ENCODE data around the gene THAP8.

The THAP8 gene

GRCh38 chr19:36028313-36029041 is 25.6 kb downstream of the THAP8 start:
- H3K9me3 Mint-ChIP-seq = no peaks in the 10 kb centered on the region
- DNase-seq (no peak), ATAC-seq (no peak)
- peaks cover 5% of the 10 kb centered on the region for H3K4me1 Mint-ChIP-seq
- no peaks in the 10 kb centered on the region for H3K27me3 Mint-ChIP-seq
- H3K4me3 Mint-ChIP-seq = no peak overlapping the region
- H3K36me3 Mint-ChIP-seq (ENCODE audit: low read depth) = peaks cover 20% of the 10 kb centered on the region
- no peak overlapping the region for H3K27ac Mint-ChIP-seq

DNA sequence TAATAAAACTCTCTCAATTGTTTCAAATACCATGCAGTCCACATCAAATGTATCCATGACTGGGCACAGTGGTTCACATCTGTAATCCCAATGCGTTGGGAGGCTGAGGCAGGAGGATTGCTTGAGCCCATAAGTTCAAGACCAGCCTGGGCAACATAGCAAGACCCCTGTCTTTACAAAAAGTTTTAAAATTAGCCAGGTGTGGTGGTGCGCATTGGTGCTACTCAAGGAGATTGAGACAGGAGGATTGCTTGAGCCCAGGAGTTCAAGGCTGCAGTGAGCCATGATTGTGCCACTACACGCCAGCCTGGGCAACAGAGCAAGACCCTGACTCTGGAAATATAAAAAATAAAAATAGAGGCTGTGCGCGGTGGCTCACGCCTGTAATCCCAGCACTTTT is 26.4 kb downstream of the THAP8 start:
- no peak for DNase-seq
- Mint-ChIP-seq H3K27me3 (no peaks in the 10 kb centered on the region), H3K4me1 (peaks cover 3% of the 10 kb centered on the region), H3K9me3 (no peaks in the 10 kb centered on the region), H3K27ac (no peak overlapping the region), H3K4me3 (no peak overlapping the region), H3K36me3 (ENCODE audit: low read depth) (peaks cover 25% of the 10 kb centered on the region)
- no peak for ATAC-seq

DNA sequence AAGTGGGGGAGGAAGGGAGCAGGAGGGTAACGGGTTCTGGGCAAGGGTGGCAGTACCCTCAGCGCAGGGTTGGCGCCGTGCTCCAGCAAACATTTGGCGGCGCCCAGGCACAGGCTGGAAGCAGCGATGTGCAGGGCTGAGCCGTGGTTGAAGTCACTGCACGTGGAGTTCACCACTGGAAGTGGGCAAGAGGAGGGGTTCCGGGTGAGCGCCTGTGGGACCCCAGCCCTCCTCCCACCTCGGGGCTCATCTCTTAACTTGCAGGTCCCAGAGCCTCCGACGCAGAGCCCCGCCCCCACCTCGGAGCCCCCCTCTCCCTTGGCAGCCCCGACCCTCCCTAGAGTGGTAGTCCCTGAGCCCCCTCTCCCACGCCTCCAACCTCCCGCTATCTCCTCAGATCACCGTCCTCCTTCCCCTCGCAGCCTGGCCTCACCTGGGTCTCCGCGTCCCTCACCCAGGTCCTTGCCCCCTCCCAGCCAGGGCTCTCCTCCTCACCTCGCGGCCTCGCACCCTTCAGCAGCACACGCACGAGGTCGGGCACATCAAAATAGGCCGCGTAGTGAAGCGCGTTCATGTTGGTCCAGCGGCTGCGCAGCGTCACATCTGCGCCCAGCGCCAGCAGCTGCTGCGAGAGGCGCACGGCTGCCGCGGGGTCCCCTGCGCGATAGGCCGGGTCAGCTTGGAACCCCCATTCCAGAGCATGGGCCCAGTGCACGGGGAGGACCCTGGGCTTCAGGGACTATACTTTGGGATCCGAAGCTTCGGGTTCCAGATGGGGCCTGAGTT is 27.8 kb downstream of the THAP8 start:
- Mint-ChIP-seq H3K9me3 (no peaks in the 10 kb centered on the region), H3K4me1 (no peaks in the 10 kb centered on the region), H3K36me3 (ENCODE audit: low read depth) (peaks cover 25% of the 10 kb centered on the region), H3K4me3 (no peak overlapping the region), H3K27me3 (no peaks in the 10 kb centered on the region), H3K27ac (no peak overlapping the region)
- ATAC-seq (no peak), DNase-seq (no peak)

- ATAC-seq (no peak), DNase-seq (no peak)
- peaks cover 27% of the 10 kb centered on the region for H3K36me3 Mint-ChIP-seq (ENCODE audit: low read depth)
- no peak overlapping the region for H3K27ac Mint-ChIP-seq
- no peak overlapping the region for H3K4me3 Mint-ChIP-seq
- no peaks in the 10 kb centered on the region for H3K27me3 Mint-ChIP-seq
- no peaks in the 10 kb centered on the region for H3K4me1 Mint-ChIP-seq
- H3K9me3 Mint-ChIP-seq = no peaks in the 10 kb centered on the region
Observed at GRCh38 chr19:36025541-36025940, 28.5 kb downstream of the THAP8 start.

GRCh38 chr19:36023432-36023831 is 30.7 kb downstream of the THAP8 start:
- ATAC-seq (no peak), DNase-seq (no peak)
- no peaks in the 10 kb centered on the region for H3K27me3 Mint-ChIP-seq
- H3K27ac Mint-ChIP-seq = no peak overlapping the region
- H3K9me3 Mint-ChIP-seq = no peaks in the 10 kb centered on the region
- peaks cover 18% of the 10 kb centered on the region for H3K36me3 Mint-ChIP-seq (ENCODE audit: low read depth)
- no peaks in the 10 kb centered on the region for H3K4me1 Mint-ChIP-seq
- no peak overlapping the region for H3K4me3 Mint-ChIP-seq

GRCh38 chr19:36019061-36019670 is 34.9 kb downstream of the THAP8 start:
- Mint-ChIP-seq H3K27ac (no peak overlapping the region), H3K4me3 (no peak overlapping the region), H3K9me3 (no peaks in the 10 kb centered on the region), H3K4me1 (peaks cover 17% of the 10 kb centered on the region), H3K27me3 (no peaks in the 10 kb centered on the region), H3K36me3 (ENCODE audit: low read depth) (peaks cover 21% of the 10 kb centered on the region)
- no peak for ATAC-seq
- no peak for DNase-seq

DNA sequence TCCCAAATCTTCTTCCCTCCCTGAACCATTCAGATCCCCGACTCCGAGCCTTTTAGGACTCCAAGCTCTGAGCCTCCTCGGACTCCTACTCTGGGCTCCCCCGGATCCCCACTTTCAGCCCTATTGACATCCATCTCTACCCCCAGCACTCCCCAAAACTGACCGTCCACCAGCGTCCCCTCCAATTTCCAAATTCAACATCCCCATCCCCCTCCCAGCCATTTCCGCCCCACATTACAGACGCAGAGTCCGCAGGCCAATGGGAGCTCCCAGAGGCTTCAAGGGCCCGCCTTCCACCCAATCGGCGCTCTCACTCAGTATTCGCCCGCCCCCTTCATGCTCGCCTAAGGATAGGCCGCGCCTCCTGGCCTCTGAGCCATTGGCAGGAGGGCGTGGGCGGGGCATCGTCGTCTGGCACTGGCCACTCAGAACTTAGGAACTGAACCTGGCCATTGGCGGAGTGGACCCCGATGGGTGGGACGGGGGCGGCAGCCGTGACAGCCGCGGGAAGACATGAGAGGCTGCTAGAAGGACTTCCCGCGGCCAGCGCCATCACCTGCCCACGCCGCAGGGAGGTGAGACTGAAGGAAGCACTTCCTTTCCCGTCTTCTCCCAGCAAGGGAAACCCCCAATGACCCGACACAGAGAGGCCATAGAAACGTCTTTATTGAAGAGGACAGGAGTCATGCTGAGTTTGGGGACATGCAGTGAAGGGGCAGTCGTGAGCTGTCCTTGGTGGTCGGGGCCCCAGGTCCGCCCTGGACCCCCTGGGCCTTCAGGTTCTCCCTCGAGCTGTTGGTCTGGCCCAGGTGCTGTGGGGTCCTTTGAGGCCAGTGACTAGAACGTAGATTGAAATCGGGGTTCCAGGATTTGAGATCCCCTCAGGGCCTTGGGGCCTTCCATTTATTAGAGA is 39.8 kb downstream of the THAP8 start, which contains the start of gene ALKBH6:
Gene ALKBH6 (minus strand): TSS at position 202 of the 913 bp plus-strand sequence. CDS start 816 bp downstream, outside the sequence.
- H3K36me3 Mint-ChIP-seq (ENCODE audit: low read depth) = peaks cover 10% of the 10 kb centered on the region
- H3K4me3 Mint-ChIP-seq = peak within 1 kb of the TSS; percentile 98
- peak within 1 kb of the TSS; percentile 92 for H3K27ac Mint-ChIP-seq

DNA sequence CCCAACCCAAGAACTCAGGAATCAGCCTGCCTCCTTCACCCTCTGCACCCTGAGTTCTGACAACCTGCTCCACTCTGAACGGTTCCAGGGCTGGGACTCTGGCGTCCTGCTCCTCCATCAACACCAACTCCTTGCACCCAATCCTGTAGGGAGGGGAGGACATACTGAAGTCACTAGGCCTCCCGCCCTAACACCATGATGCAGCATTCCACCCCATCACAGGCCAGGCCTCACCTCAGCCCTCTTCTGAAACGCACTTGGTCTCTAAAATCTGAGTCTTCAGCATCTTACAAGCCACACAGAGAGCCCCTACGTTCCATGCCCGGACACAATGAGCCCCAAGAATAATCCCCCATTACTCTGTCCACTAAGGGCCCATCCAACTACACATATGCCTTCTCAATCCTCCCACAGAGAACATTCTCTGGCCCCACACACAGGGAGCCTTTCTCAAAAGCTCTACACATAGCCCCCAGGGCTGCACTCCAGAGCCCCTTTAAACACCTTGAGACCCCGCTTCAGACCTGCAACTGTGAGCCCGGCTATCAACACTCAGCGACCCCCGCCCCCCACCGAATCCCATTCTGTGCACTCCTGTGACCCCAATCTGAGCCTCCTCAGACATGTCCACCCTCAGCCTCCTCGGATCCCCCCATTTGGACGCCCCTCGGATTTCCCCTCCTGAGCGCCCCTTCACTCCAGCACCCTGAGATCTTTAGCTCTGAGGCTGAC is 40.6 kb downstream of the THAP8 start:
- H3K27ac Mint-ChIP-seq = peak overlapping the region; percentile 92
- ATAC-seq = no peak

More for the DNA sequence above, 39.8 kb downstream of the THAP8 start, which contains the start of gene ALKBH6:
- H3K9me3 Mint-ChIP-seq = no peaks in the 10 kb centered on the region
- ATAC-seq (peak; percentile 98), DNase-seq (peak; percentile 100)
- peaks cover 28% of the 10 kb centered on the region for H3K4me1 Mint-ChIP-seq
- H3K27me3 Mint-ChIP-seq = no peaks in the 10 kb centered on the region

DNA sequence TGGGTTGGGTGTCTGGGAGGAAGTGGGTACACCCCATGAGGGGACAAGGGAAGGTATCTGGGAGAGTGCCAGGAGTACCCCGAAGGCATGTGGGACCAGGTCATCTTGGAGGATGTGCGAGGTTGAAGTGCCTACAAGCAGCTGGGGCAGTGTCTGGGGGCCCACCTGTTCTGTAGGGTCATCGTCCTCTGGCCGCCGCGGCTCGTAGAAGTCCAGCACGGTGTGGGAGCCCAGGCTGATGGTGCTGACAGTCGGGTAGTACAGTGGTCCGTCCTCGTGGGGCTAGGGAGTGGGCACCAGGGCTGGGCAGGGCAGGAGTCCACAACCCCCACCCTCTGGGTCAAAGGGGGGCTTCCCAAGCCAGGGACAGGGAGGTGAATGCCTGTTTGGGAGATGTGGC is 43.7 kb downstream of the THAP8 start:
- peaks cover 7% of the 10 kb centered on the region for H3K36me3 Mint-ChIP-seq (ENCODE audit: low read depth)
- peaks cover 28% of the 10 kb centered on the region for H3K4me1 Mint-ChIP-seq
- no peak overlapping the region for H3K4me3 Mint-ChIP-seq
- no peak for DNase-seq
- ATAC-seq = no peak
- H3K27me3 Mint-ChIP-seq = no peaks in the 10 kb centered on the region
- H3K9me3 Mint-ChIP-seq = no peaks in the 10 kb centered on the region
- H3K27ac Mint-ChIP-seq = no peak overlapping the region

More for the DNA sequence above, 40.6 kb downstream of the THAP8 start:
- Mint-ChIP-seq H3K27me3 (no peaks in the 10 kb centered on the region), H3K4me3 (peak overlapping the region; percentile 98), H3K9me3 (no peaks in the 10 kb centered on the region), H3K4me1 (peaks cover 33% of the 10 kb centered on the region), H3K36me3 (ENCODE audit: low read depth) (peaks cover 10% of the 10 kb centered on the region)
- no peak for DNase-seq

DNA sequence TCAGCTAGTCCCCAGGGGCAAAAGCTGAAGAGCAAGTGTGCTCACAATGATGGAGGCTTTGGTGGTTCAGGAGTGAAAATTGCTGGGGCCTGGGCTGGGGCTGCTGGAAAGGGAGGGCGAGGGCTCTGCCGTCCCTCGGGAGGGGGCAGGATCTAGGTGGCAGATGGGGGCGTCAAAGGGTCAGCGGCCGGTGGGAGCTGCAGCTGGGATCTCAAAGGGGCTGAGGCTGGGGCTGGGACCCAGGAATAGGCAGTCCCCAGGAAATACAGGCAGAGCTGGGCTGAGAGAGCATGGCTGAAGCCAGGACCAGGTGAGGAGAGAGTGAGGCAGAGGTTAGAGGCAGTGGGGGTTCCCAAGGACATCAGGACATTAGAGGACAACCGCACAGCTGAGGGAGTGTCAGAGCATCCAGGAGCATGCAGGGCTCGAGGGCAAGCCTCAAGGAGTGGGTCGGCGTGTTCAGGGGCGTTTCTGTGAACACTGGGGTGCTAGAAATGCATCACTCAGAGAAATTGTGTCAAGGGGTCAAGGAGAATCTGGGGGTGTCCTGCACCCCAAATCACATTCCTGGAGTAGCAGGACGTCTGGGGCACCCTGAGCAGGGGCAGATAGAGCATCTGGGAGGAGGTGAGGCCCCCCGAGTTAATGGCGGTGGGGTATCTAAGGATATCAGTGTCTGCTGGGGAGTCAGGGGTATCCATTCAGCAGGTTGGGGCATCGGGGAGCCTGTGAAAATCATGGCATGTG is 44.3 kb downstream of the THAP8 start:
- ATAC-seq = no peak
- Mint-ChIP-seq H3K9me3 (no peaks in the 10 kb centered on the region), H3K4me1 (peaks cover 22% of the 10 kb centered on the region), H3K27me3 (no peaks in the 10 kb centered on the region), H3K27ac (no peak overlapping the region), H3K36me3 (ENCODE audit: low read depth) (peaks cover 7% of the 10 kb centered on the region), H3K4me3 (peak overlapping the region; percentile 26)
- DNase-seq = no peak

- ATAC-seq = no peak
- Mint-ChIP-seq H3K4me3 (peak overlapping the region; percentile 48), H3K27ac (no peak overlapping the region)
Observed at GRCh38 chr19:36009220-36009619, 44.9 kb downstream of the THAP8 start.

GRCh38 chr19:36008336-36008978 is 45.6 kb downstream of the THAP8 start, which contains the start of gene SYNE4:
Gene SYNE4 (minus strand): TSS chr19:36008813. CDS start chr19:36008681, 132 bp downstream.
- no peak within 1 kb of the TSS for H3K27ac Mint-ChIP-seq
- H3K36me3 Mint-ChIP-seq (ENCODE audit: low read depth) = peaks cover 7% of the 10 kb centered on the region
- no peaks in the 10 kb centered on the region for H3K9me3 Mint-ChIP-seq
- ATAC-seq (no peak), DNase-seq (no peak)
- H3K4me3 Mint-ChIP-seq = peak within 1 kb of the TSS; percentile 48
- peaks cover 14% of the 10 kb centered on the region for H3K4me1 Mint-ChIP-seq
- no peaks in the 10 kb centered on the region for H3K27me3 Mint-ChIP-seq

More at GRCh38 chr19:36009220-36009619, 44.9 kb downstream of the THAP8 start:
- peaks cover 16% of the 10 kb centered on the region for H3K4me1 Mint-ChIP-seq
- peak; percentile 66 for DNase-seq
- no peaks in the 10 kb centered on the region for H3K9me3 Mint-ChIP-seq
- peaks cover 7% of the 10 kb centered on the region for H3K36me3 Mint-ChIP-seq (ENCODE audit: low read depth)
- H3K27me3 Mint-ChIP-seq = no peaks in the 10 kb centered on the region
